ENCODE data around the gene DAZAP1.

DAZAP1 gene

DNA sequence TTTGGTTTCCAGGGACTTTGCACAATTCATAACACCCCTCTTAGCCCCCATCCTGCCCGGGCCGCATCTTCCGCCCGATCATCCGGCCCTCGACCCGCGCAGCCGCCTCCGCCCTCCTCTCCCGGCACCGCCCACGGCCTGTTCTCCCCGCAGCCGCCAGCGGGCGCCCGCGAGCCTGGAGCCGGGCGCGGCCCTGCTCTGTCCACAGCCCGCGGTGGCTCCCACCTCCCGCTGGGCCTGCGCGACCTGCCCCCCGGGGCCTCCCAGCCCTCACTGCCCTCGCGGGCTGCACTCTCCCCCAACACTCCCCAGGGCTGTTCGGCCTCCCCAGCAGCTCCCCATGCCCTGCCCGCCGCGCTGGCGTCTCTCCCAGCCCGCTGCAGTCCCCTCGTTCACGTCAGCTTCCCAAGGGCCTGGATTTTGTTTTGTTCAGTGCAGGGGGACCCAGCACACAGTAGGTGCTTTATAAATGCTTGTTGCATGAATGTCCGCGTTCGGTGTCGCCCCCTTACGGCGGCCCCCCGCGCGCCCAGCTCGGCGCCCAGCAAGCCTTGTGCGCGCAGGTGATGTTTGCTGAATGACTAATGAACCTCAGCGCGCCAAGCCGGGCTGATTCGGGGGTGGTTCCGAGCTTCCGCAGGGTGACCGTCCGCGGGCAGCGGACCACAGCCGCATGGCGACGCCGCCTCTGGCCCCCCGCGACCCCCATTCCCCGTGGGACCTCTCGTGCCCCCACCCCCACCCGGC is 38.0 kb downstream of the DAZAP1 start:
- DNase-seq (ENCODE audit: low read depth): peak; percentile 30

DNA sequence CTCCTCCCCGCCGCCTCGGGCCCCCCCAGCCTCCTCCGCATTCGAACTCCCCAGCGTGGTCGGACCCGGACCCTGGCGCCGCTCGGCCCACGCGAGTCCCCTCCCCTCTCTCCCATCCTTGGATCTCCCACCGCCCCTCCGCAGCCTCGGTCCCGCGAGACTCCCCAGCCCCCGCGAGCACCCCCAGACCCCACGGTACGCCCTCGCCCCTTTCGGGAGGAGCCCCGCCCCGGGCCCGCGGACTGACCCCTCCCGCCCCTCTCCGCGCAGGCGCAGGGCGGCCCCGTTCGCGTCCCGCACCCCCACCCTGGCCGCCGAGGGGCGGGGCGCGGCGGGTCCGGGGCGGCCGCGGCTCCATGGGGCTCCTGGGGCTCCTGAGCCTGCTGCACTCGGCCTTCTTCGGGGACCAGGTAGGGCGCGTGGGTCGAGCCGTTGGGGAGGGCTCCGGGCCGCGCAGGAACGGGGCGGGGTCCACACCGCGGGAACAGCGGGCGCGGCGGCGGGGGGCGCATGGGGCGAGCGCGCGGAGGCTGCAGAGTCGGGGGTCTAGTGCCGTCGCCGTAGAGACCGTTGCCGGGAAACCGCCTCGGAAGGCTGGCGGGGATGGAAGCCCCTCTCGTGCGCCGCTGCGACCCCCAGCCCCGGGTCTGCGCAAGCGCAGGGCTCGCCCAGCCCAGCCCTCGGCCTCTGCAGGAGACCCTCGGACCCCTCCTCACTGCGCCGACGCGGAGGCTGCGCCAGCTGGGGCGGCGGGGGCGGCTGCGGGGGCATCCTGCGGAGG is 38.7 kb downstream of the DAZAP1 start:
- no peak for DNase-seq (ENCODE audit: low read depth)

DNA sequence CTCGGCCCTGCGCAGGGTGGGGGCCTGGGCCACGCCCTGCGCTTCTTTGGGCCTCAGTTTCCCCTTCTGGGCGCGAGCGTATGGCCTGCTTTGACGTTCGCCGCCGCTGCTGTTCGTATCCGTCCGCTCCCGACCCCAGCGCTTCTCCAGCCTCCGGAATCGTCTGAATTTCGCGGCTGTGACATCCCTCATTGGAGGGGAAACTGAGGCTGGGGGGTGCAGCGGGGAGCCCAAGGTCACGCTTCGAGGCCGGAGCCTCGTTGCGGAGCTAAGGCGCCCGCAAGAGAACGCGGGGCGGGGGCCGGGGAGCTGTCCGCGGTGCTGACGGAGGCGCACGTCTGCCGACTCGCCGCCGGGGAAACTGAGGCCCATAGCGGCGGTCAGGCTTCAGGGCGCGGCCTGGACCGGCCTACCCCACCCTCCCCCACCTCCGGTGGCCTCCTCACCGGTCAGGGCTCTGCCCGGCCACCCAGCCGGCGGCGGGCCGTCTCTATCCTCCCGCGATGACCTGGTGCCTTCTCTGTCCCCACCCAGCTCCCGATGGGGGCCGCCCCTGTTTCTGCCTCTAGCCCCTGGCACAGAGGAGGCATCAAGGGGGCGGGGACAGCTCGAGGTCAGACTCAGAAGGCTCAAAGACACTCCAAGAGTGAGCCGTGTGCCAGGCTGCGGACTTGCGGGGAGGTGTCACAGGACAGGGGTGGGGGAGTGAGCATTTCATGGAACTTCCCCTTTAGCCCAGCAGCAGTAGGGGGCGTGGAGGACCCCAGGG is 39.5 kb downstream of the DAZAP1 start:
- no peak for DNase-seq (ENCODE audit: low read depth)

DNA sequence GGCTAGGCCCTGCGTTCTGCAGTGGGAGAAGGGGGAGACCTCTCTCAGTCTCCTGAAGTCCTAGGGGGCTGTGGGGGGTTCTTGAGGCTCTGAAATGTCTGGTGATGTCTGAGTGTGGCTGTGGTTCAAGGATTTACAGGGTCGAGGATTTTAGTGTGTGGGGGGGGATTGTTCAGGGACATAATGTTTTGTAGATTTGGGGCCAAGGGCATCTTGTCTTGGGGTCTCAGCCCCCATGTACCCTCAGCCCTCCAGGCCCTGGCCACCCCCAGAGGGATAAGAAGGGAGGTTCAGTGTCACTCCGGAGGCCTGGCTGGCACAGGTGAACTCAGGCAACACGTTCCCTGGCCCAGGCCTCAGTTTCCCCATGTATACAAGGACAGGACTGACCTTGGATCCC is 40.1 kb downstream of the DAZAP1 start:
- no peak for DNase-seq (ENCODE audit: low read depth)

DNA sequence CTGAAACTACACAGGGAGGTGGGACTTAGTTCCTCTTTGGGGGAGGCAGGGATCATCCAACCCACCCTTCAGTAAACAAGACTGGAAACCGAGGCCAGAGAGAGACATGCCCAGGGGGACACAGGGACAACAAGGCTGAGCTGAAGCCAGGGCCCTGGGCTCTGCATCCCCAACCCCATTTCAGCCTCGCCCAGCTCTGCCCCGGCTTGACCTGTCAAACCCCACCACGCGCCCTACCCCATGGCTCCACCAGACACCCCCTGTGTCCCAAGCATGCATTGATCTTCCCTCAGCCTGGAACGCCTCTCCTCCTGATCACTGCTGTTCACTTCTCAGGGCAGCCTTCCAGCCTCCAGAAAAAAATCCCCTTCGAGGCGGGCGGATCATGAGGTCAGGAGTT is 40.6 kb downstream of the DAZAP1 start:
- DNase-seq (ENCODE audit: low read depth): no peak

DNA sequence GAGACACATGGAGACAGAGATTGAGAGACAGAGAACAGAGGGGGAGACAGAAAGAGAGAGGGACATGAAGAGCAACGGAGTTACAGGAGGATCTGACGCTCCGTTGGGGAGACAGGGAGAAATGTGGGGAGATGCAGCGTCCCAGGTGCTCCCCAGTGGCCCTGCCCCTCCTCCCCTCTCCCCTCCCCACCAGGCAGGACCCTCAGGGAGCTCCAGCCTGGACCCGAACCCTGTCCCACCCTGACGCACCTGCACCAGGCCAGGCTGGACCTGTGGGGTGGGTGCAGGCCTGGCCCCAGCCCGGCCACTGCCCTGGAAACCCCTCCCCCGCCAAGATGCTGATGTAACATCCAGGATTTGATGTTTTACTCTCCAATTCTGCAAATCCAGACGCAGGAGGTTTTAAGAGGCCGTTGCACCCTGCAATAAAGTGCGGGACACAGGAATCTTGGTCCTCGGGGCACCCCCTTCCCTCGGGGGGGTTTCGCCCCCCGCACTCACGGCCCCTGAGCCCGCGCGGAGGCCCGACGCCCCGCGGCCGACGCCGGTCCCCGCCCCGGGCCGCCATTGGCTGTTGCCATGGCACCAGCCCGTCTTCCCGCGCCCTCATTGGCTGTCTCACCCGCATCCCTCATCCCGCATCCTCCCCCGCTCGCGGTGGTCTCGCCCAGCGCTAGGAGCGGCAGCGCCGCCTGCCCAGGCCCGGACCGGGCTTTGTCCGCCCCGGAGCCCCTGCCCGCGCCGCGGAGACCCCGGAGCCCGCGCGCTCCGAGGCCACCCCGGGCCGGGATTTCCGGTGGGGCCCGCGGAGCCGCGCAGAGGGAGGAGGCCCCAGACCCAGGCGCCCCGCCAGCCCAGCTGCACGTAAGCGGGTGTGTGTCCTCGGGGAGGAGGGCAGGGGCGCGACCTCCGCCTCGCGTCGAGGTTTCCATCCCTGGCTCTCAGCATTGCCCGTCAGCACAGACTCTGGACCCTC is 42.4 kb downstream of the DAZAP1 start, which contains the start of gene APC2:
TSS of gene APC2 (plus strand) at position 655 of the 976 bp plus-strand sequence. CDS start 2,881 bp downstream, outside the sequence.
- DNase-seq (ENCODE audit: low read depth): no peak

DNA sequence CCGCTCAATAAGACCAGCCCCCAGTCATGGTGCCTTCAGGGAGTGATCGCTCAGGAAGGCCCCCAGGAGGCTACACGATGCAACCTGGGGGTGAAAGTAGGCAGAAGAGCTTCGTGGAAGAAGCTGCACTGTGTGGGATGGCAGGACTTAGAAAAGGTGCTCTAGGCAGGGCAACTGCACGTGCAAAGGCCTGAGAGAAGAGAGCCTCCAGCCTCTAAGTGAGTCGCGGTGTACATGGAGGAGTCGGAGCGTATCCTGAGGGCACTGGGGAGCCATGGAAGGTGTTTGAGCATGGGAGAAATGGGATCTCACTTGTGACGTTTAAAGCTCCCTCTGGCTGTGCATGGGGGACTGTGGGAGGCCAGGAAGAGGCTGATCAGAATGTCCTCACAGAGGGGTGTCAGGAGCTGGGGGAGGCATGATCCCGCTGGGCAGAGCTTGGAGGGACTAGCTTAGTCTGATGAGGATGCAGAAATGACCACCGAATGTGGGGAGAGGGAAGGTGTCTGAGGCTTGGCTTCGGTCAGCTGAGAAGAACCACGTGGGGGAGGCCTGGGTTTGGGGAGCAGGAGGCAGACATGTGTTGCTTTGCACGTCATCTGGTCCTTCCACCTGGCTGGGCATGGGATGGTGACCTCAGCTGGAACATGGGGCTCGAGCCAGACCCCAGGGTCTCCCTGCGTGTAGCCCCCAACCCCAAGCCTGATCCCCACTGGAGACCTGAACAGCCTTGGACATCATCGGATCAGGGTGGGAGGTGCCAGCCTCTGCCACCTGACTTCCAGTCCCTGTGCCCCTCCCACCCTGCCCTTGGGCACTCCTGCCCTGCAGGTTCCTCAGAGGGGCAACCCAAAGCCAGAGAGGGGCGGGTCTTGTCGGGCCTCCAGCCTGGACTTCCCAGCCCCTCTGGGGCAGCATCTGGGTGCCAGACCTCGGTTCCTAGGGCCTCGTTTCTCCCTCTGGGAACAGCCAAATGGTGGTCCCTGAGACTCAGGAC is 43.6 kb downstream of the DAZAP1 start:
- no peak for DNase-seq (ENCODE audit: low read depth)

DNA sequence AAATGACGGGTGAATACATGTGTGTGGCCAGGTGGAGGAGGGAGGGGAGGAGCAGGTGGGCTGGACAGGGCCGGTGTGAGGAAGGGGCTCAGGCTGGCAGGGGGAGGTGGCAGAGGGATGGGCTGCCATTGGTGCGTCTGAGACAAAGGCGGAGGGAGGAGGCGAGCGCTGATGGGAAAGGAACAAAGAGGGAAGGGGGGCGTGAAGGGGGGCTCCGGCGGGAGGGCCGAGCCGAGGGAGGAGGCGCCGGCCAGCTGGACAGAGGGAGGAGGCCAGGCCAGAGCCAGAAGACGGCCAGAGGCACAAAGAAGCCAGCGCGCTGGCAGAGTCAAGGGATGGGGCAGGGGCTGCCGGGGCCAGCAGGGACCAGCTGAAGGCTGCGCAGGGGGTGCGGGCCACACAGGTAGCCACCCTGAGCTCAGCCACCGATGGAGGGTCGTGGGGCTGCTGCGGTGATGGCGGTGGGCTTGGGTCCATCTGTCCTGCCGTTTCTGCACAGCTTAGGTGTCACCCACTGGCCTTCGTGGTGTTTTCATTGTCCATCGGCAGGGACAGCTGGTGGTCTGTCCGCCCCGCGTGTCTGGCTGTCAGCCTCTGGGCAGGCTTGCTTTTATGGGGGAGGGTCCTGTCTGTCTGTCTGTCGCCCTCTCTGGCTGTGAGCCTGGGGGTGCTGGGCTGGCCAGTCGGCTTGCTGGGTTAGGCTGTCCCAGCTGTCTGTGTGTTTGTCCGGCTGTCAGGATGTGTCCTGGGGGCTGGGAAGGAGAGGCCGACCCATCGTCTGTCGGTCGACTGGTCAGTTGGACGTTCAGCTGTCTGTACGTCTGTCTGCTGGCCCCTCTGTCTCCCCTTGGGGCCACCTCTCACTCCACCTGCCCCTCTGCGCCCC is 44.8 kb downstream of the DAZAP1 start:
- no peak for DNase-seq (ENCODE audit: low read depth)

DNA sequence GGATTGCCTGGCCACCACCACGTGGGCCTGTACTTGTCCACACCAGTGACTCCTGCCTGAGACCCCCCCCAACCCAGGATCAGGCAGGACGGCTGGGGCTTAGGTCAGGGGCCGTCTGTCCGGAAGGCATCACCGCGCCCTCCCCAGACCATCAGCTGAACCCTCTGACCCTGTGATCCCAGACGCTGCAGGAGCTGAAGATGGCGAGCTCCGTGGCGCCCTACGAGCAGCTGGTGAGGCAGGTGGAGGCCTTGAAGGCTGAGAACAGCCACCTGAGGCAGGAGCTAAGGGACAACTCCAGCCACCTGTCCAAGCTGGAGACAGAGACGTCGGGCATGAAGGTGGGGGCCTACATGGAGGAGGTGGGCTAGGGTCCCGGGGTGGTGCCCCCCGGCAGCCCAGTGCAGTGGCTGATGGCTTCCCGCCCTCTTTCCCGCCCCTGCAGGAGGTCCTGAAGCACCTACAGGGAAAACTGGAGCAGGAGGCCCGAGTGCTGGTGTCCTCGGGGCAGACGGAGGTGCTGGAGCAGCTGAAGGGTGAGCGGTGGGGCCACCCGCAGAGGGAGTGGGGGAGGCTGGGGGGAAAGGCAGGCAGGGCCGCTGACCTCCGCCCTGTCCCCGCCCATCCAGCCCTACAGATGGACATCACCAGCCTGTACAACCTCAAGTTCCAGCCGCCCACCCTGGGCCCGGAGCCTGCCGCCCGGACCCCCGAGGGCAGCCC is 45.6 kb downstream of the DAZAP1 start:
- DNase-seq (ENCODE audit: low read depth): no peak

DNA sequence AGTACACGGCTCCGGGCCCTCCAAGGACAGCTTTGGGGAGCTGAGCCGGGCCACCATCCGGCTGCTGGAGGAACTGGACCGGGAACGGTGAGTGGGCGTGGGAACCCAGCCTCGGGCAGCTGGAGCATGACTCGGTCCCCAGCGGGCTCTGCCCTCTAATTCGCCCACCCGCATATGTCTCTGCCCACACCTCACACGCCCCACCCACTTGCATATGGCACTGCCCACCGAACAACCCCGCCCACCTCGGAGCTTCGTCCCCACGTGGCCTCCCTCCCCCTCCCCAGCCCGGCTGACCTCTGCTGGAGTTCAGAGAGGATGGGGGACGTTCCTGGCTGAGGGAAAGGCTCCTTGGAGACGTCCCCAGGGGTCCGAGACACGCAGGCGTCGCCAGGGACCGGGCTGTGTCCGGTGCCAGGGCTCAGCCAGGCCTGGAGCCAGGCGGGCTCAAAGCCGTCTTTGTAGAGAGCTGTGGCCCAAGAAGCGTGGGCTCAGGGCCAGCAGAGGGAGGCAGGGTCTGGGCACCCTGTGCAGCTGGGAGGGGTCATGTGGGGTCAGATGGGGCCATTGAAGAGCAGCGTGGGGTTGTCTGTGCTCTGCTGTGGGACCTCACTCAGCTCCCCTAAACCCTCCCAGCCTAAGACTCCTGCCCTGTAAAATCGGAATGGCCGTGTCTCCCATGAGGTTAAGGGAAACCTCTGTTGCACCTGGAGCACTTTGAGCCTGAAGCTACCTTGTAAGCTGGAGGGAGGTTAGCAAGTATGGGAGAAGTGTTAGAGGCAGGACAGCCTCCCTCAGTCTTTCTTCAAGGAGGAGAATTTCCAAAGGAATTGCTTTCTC is 46.4 kb downstream of the DAZAP1 start:
- DNase-seq (ENCODE audit: low read depth): no peak

DNA sequence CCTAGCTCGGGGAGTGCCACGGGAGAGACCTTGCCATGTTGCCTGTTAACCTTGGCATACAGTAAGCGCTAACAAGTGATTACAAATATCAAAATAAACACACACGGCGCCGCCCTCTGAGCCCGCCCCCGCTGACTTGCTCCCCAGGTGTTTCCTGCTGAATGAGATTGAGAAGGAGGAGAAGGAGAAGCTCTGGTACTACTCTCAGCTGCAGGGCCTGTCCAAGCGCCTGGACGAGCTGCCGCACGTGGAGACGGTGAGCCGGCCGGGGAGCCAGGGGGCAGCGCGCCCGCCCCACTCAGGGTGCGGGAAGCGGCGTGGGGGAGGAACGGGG is 47.6 kb downstream of the DAZAP1 start:
- DNase-seq (ENCODE audit: low read depth): no peak

DNA sequence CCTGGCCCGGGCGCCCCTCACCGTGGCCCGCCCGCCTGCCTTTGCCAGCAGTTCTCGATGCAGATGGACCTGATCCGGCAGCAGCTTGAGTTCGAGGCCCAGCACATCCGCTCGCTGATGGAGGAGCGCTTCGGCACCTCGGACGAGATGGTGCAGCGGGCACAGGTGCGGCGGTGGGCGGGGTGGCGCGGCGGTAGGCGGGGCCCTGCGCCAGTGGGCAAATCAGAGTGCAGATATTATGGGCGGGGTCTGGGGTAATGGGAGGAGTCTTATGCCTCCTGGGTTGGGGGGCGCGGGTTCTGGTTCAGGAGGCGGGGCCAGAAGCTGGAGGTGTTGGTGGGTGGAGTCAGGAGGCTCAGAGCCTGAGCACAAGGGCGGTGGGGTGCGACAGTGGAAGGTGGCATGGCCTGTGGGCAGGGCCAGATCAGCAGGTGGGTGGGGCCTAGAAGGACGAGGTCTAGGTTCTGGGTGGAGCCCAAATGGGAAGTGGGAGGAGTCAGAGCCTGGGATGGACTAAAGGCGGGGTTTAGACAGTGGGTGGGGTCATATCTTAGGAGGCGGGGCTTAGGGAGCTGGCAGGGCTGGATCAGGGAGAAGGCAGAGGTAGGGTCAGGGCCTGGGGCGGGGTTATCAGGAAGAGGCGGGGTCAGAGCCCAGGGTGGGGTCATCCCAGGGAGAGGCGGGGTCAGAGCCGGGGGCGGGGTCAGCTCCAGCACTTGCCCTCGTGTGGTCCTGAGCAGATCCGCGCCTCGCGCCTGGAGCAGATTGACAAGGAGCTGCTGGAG is 48.1 kb downstream of the DAZAP1 start:
- no peak for DNase-seq (ENCODE audit: low read depth)

DNA sequence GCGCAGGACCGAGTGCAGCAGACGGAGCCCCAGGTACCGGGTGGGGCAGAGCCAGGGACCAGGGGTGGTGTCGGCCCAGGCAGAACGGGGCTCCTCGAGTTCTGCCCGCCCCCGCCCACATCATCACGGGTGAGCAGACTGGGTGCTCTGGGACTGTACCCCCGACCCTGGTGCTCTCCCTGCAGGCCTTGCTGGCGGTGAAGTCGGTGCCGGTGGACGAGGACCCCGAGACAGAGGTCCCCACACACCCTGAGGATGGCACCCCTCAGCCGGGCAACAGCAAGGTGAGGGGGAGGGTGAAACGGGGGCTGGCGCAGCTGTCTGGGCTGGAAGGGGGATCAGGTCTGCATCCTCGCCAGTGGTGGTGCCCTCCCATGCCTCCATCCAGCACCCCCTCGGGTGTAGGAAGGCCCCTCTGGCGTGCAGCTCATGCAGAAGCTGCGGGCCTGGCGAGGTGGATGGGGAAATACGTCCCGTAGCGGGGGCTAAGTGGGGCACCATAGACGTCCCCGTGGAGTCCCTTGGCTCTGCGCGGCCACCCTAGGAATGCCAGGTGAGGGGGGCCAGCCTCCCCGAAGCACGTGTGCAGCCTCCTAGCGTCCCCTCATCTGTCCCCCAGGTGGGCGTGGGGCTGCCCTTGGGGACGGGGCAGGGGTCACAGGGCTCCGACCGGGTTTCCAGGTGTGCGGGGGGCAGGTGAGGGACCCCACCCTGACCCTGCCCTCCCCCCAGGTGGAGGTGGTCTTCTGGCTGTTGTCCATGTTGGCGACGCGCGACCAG is 48.9 kb downstream of the DAZAP1 start:
- no peak for DNase-seq (ENCODE audit: low read depth)

DNA sequence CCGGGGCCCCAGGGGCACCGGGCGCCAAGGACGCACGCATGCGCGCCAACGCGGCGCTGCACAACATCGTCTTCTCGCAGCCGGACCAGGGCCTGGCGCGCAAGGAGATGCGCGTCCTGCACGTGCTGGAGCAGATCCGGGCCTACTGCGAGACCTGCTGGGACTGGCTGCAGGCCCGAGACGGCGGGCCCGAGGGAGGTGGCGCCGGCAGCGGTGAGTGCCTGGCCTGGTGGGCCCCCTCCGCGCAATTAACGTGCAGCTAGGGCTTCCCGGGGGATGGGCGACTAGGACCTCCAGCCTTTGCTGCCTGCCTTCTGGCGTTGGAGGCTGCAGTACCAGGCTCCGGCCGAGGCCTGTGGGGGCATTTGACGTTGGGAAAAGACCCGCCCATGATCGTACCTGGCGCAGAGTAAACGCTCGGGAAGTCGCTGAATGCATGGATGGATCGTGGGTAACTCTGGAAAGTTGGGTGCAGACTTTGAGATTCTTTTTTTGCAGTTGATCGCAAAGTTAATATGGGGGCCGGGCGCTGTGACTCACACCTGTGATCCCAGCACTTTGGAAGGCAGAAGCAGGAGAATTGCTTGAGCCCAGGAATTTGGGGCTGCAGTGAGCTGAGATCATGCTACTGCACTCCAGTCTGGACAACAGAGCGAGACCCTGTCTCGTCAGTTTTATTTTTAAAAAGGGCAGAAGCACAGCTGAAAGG is 49.8 kb downstream of the DAZAP1 start:
- DNase-seq (ENCODE audit: low read depth): no peak

DNA sequence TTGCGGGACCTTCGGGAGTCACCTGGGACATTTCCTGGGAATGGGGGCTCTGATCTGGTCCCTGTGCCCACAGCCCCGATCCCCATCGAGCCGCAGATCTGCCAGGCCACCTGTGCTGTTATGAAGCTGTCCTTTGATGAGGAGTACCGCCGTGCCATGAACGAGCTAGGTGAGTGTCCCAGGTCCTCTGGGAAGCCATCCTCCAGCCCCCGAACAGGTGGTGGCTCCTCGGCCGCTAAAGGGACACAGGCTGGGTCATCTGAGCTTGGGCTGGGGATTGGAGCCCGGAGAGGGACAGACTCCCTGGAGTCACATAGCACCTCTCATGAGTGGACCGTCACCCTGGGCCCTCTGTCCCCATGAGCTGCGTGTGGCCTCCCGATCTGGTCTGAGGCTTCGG is 50.5 kb downstream of the DAZAP1 start:
- no peak for DNase-seq (ENCODE audit: low read depth)

All from GM04504 (cell line).